ENCODE measurements around the gene PHLPP1. TPM values are rescaled to one million over a fixed set of nuclear protein-coding genes. Genes with fewer than 3 reads are reported as not detected.

The PHLPP1 gene
- total RNA-seq, 1 experiment from 2014 or later = 10.1 TPM

DNA sequence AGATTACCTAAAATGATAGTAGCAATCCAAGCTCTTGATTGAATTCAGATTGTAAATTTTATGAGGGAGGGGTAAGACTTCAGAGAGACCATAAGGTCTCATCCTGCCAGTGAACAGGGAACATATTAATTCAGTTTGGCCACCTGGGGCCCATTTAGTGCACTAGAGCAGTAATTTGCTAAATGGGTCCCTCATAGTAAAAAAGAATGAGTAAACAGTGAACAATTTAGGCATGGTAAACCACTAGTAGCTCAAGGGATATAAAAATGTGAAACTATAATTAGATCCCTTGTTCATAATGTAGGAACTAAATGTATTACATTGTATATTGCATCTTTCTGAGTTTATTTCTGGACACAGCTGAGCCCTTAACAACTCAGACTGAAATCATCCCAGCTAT is 4.9 kb upstream of the PHLPP1 start:
- Histone ChIP-seq H3K4me1 (replicated peaks) (peaks cover 4% of the 10 kb centered on the region; the same call in 1 of the 2 replicates), H3K27me3 (replicated peaks) (0 out of 2 replicates have a peak, but pooled peaks cover 3% of the 10 kb centered on the region), H3K9me3 (replicated peaks) (no peaks in the 10 kb centered on the region), H3K36me3 (no peaks in the 10 kb centered on the region), H3K4me3 (no peak overlapping the region), H3K27ac (no peak overlapping the region)
- DNase-seq (ENCODE audit: low read depth in 1 of 2, low spot score in 2 of 2) = no peak

DNA sequence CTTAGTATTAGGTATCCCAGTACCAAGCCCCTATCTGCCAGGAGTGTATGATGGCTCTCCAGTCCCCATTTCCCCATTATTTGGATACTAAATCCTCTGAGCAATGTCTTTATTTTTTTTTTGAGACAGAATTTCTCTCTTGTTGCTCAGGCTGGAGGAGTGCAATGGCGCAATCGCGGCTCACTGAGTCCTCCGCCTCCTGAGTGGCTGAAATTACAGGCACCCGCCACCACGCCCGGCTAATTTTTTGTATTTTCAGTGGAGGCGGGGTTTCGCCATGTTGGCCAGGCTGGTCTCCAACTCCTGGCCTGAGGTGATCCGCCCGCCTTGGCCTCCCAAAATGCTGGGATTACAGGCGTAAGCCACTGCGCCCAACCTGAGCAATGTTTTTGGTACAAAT is 3.6 kb upstream of the PHLPP1 start:
- Histone ChIP-seq H3K4me3 (no peak overlapping the region), H3K27me3 (replicated peaks) (no peaks in the 10 kb centered on the region), H3K36me3 (peaks cover 7% of the 10 kb centered on the region), H3K4me1 (replicated peaks) (peaks cover 11% of the 10 kb centered on the region), H3K27ac (no peak overlapping the region), H3K9me3 (replicated peaks) (no peaks in the 10 kb centered on the region)
- no peak for DNase-seq (ENCODE audit: low read depth in 1 of 2, low spot score in 2 of 2)

DNA sequence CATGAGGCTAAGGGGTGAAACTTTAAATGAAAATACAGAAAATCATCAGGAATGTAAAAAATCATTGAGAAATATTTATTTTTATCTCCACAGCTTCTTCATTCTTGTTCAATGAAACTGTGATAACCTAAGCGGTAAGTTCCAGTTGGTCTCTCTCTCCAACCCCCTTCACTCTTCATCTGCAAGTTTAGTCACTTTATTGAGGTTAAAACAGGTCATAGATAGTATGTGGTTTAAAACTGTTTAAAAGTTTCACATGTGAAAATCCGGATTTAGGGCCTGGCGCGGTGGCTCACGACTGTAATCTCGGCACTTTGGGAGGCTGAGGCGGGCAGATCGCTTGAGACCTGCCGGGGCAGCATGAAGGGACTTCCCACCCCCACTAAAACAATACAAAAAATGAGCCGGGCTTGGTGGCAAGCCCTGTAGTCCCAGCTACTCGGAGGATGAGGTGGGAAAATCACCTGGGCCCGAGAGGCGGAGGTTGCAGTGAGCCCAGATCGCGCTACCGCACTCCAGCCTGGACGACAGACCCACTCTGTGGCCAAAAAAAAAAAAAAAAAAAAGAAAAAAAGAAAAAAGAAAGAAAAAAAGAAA is 1.6 kb upstream of the PHLPP1 start:
- Histone ChIP-seq H3K27ac (no peak overlapping the region), H3K36me3 (peaks cover 7% of the 10 kb centered on the region), H3K9me3 (replicated peaks) (no peaks in the 10 kb centered on the region), H3K4me3 (no peak overlapping the region), H3K4me1 (replicated peaks) (peaks cover 26% of the 10 kb centered on the region), H3K27me3 (replicated peaks) (no peaks in the 10 kb centered on the region)
- DNase-seq (ENCODE audit: low read depth in 1 of 2, low spot score in 2 of 2) = no peak

DNA sequence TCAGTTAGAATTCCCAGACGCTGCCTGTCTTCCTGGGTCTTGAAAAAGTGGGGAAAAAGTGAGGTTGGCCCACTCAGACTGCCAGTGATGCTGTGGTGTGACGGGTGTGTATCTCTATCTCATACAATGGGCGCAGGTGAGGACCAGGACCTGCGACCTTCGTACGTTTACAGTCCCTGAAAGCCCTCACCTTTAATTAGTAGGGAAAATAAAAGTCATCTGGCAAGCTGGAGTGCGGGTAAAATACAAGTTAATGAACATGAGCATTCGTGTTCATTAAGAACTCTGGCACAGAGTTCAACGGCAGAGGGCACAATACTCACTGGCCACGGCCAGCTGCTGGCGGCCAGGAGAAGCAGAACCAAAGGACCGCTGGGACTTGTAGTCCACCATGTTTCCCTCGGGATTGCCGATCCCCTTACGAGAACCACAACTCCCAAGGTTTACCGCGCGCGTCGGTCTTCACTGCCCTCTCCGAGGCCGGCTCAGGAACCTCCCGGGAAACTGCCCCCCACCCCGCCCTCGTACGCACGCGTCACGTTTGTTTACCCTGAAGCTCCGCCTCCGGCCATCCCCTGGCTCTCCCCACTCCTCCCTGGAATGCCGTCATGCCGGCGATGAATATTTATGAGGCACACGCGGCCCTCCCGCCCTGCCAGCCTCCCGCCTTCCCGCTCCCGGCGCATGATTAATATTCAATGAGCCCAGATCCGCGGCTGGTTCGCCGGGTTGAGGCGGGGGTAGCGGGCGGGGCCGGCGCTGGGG is 488 bp upstream of the PHLPP1 start:
- peak; percentile 99 to 100 for DNase-seq (ENCODE audit: low read depth in 1 of 2, low spot score in 2 of 2)
- Histone ChIP-seq H3K4me1 (replicated peaks) (peaks cover 30% of the 10 kb centered on the region), H3K27ac (peak overlapping the region; percentile 69), H3K9me3 (replicated peaks) (no peaks in the 10 kb centered on the region), H3K4me3 (peak overlapping the region; percentile 69), H3K36me3 (peaks cover 7% of the 10 kb centered on the region), H3K27me3 (replicated peaks) (no peaks in the 10 kb centered on the region)

DNA sequence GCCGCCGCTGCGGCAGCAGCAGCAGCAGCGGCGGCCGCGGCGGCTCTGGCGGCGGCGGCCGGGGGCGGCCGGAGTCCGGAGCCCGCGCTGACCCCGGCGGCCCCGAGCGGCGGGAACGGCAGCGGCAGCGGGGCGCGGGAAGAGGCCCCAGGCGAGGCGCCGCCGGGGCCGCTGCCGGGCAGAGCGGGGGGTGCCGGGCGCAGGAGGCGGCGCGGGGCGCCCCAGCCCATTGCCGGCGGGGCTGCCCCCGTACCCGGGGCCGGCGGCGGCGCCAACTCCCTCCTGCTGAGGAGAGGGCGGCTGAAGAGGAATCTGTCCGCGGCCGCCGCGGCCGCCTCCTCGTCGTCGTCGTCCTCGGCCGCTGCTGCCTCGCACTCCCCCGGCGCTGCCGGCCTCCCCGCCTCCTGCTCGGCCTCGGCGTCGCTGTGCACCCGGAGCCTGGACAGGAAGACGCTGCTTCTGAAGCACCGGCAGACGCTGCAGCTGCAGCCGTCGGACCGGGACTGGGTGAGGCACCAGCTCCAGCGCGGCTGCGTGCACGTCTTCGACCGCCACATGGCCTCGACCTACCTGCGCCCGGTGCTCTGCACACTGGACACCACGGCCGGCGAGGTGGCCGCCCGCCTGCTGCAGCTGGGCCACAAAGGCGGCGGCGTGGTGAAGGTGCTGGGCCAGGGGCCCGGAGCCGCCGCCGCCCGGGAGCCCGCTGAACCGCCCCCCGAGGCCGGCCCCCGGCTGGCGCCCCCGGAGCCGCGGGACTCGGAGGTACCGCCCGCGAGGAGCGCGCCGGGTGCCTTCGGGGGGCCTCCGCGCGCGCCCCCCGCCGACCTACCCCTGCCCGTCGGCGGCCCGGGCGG is 646 bp downstream of the PHLPP1 start:
- Histone ChIP-seq H3K4me1 (replicated peaks) (peaks cover 30% of the 10 kb centered on the region), H3K4me3 (peak overlapping the region; percentile 69), H3K9me3 (replicated peaks) (no peaks in the 10 kb centered on the region), H3K27ac (peak overlapping the region; percentile 69), H3K27me3 (replicated peaks) (no peaks in the 10 kb centered on the region), H3K36me3 (peaks cover 7% of the 10 kb centered on the region)
- DNase-seq (ENCODE audit: low read depth in 1 of 2, low spot score in 2 of 2) = peak; percentile 59 to 70

DNA sequence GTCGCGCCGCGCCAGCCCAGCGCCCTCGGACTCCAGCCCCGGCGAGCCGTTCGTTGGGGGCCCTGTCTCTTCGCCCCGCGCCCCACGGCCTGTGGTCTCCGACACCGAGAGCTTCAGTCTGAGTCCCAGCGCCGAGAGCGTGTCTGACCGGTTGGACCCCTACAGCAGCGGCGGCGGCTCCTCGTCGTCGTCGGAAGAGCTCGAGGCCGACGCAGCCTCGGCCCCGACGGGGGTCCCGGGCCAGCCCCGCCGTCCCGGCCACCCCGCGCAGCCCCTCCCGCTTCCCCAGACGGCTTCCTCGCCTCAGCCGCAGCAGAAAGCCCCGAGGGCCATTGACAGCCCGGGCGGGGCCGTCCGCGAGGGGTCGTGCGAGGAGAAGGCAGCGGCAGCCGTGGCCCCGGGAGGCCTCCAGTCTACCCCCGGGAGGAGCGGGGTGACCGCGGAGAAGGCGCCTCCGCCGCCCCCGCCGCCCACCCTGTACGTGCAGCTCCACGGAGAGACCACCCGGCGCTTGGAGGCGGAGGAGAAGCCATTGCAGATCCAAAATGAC is 1.4 kb downstream of the PHLPP1 start:
- peaks cover 30% of the 10 kb centered on the region for H3K4me1 ChIP-seq (replicated peaks)
- no peak overlapping the region for H3K27ac ChIP-seq
- no peaks in the 10 kb centered on the region for H3K27me3 ChIP-seq (replicated peaks)
- no peaks in the 10 kb centered on the region for H3K9me3 ChIP-seq (replicated peaks)
- H3K36me3 ChIP-seq = peaks cover 7% of the 10 kb centered on the region
- peak; percentile 49 to 54 for DNase-seq (ENCODE audit: low read depth in 1 of 2, low spot score in 2 of 2)
- peak overlapping the region; percentile 69 for H3K4me3 ChIP-seq

DNA sequence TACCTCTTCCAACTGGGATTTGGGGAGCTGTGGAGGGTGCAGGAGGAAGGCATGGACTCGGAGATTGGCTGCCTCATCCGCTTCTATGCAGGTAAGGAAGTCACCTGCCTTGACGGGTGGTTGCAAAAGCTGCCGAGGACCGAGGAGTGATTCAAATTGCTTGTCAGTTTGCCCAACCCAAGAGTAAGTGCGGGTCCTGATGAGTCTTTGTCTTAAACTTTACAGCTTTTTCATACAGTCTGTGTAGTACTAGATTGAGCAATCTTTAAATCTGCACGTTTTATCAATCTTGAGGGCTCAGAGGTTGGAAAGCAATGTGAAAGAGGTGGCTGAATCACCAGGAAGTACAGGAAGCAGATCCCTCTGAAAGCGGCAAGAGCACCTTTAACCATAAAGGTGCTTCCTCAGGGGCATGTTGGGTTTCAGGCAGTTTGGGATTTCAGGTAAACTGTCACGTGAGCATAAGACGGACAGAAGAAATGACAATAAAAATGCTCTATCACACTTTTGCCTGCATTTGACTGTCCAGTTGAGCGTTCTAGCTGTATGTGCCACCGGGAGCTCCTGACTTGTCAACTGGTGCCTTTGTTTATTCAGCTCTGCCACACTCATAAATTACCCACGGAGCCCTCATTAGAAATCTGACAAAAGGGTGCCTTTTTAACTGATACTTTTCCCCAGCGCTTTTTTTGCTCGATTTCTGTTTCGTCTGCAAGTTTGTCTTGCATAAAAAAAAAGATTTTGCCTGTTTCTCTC is 2.0 kb downstream of the PHLPP1 start:
- no peaks in the 10 kb centered on the region for H3K27me3 ChIP-seq (replicated peaks)
- peaks cover 30% of the 10 kb centered on the region for H3K4me1 ChIP-seq (replicated peaks)
- peak overlapping the region; percentile 69 for H3K4me3 ChIP-seq
- no peaks in the 10 kb centered on the region for H3K9me3 ChIP-seq (replicated peaks)
- H3K27ac ChIP-seq = no peak overlapping the region
- peak in 1 of 2 experiments; percentile 49 for DNase-seq (ENCODE audit: low read depth in 1 of 2, low spot score in 2 of 2)
- H3K36me3 ChIP-seq = peaks cover 7% of the 10 kb centered on the region

DNA sequence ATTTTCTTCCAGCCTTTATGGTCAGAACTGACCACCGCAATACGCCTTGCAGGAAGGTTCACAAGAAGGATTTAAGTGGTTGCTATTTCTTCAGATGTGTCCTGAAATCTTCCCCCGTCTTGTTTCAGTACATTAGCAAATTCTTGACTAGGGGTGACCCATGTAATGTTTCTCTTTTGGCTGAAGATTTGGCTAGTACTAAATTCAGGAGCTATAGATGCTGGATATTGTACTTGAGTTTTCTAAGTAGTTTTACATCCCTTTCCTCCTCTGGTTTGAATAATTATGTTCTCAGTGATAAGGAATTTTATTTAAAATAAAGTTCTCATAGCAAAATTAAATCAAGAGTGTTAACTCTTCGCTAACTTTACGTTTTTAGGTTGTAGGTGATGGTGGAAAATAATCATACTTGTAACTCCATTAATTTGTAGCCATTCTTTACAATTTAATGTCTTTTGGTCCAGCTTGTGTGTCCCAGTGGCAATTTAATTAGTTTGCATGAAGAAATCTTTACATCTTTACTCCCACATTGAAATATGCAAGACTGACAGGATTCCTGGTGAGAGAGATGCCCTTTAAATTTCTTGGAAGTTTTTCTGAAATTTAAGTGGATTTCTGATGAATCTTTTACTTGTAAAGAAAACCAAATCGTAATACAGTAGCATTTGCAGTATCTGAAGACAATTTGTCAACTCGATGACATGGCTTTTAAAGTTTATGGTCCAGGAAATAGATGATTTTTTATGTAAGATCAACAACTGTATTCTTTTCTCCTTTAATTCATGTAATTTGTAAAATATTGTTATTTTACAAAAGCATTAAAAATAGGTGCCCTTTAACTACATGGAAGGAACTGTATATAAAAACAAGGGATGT is 2.8 kb downstream of the PHLPP1 start:
- H3K9me3 ChIP-seq (replicated peaks) = no peaks in the 10 kb centered on the region
- no peak for DNase-seq (ENCODE audit: low read depth in 1 of 2, low spot score in 2 of 2)
- peaks cover 7% of the 10 kb centered on the region for H3K36me3 ChIP-seq
- no peak overlapping the region for H3K27ac ChIP-seq
- H3K4me1 ChIP-seq (replicated peaks) = peaks cover 30% of the 10 kb centered on the region
- no peaks in the 10 kb centered on the region for H3K27me3 ChIP-seq (replicated peaks)
- H3K4me3 ChIP-seq = peak overlapping the region; percentile 69

DNA sequence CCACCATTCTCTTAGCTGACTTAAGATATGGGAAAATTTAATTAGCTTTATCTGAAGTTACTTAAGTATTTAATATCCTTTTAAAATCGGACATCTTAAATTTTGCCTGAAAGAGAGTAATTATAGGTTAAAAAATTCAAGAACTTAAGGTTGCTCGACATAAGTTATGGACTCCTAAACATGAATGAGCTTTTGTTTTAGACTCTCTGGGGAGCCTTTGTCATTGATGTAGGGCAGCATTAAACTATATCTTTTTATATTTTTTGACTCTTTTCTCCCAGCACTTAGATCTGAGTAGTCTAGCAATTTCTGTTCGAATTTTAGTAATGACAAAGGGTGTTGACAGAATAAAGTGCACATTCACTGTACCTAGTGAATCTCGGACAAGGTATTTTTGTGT is 4.7 kb downstream of the PHLPP1 start:
- H3K4me1 ChIP-seq (replicated peaks) = peaks cover 26% of the 10 kb centered on the region
- H3K36me3 ChIP-seq = peaks cover 7% of the 10 kb centered on the region
- no peak for DNase-seq (ENCODE audit: low read depth in 1 of 2, low spot score in 2 of 2)
- no peak overlapping the region for H3K4me3 ChIP-seq
- H3K27me3 ChIP-seq (replicated peaks) = no peaks in the 10 kb centered on the region
- H3K9me3 ChIP-seq (replicated peaks) = no peaks in the 10 kb centered on the region
- no peak overlapping the region for H3K27ac ChIP-seq

DNA sequence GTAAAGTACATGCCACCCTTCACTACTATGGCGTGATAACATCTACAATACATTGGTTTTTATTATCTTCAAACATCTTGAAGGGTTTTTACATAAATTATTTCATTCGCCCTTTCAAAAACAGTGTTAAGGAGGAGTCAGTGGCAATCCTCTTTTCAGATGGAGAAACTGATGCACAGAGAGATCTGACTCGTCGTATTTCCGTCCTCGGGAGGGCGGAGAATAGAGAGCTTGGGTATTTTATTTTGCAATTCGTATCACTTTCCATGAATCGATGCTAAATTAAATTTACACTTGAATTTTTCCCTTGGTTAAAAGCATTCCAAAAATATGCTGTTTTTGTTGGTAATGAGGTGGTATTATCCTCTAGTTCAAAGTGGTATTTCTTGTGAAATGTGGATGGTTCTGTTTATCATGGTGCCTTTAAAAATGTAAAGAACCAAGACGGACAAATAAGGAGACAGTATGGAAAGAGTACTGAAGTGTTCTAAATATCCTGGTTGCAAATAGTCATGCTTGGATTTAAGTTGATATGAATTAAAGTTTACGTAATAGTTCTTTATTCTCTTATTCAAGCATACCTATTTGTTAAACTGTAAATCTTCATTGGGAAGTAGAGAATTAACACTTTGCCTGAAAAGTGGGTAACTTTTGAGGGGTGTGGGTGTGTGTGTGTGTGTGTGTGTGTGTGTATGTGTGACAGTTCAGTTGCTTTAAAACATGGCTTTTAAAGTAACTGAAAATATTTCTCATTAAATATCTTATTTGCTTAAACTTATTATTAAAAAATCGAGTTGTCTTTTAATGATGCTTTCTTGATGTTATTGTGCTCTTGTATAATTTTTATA is 5.6 kb downstream of the PHLPP1 start:
- no peak for DNase-seq (ENCODE audit: low read depth in 1 of 2, low spot score in 2 of 2)
- Histone ChIP-seq H3K27me3 (replicated peaks) (no peaks in the 10 kb centered on the region), H3K4me3 (no peak overlapping the region), H3K27ac (no peak overlapping the region), H3K9me3 (replicated peaks) (no peaks in the 10 kb centered on the region), H3K4me1 (replicated peaks) (peaks cover 26% of the 10 kb centered on the region), H3K36me3 (peaks cover 6% of the 10 kb centered on the region)

DNA sequence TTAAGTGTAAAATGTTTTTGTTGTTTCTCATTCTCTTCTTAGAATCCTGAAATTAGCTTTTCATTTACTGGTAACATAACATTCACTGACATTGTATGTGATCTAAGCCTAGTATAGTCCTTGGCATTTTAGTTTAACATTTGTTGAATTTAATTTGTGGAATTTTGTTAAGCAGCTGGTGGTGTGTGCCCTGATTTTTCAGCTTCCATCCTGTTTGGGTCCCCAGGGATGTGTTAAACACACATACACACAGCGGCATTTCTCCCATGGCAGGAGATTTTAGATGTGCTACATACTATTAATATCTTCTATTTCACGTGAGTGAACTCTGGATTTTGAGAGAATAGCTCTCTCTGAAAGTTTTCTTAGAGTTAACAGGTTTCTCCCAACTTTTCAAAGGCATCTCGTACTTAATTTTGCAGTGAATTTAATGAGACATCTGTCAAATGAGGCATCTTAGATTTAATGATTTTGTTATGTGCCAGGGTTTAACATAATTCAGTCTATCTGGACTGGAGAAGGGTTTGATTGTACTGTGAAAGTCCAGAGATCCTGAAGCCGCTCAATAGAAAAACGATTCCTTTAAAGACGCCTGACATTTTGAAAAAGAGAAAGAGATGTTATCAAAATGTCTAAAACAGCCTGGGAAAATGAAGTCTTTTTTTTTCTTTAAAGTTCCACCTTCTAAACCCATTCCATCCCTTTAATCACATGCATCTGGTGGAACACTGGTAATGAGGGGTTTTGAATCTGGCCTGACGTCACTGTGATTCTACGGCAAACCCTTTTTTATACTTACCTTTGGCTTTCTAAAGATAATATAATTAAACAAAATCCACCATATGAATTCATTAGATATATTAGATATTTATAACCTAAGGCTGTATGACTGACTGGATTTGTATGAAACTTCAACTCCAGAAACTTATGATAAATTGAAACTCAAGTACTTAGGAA is 6.8 kb downstream of the PHLPP1 start:
- Histone ChIP-seq H3K9me3 (replicated peaks) (no peaks in the 10 kb centered on the region), H3K27me3 (replicated peaks) (no peaks in the 10 kb centered on the region), H3K4me3 (no peak overlapping the region), H3K27ac (no peak overlapping the region), H3K4me1 (replicated peaks) (peaks cover 18% of the 10 kb centered on the region), H3K36me3 (no peaks in the 10 kb centered on the region)
- no peak for DNase-seq (ENCODE audit: low read depth in 1 of 2, low spot score in 2 of 2)

All from SJSA1 (cell line).